OCI-LY7 (cell line): ENCODE data around the gene EEF1E1. TPM values are rescaled to one million over a fixed set of nuclear protein-coding genes. Genes with fewer than 3 reads are reported as not detected.

Experiments
- BruUV-seq: library from RNA; stranded (reverse); fragments of 400-500 nt; replicated peaks from 2 replicates; lab custom pipeline; 2021; lab: Mats Ljungman, UMichigan
- CTCF ChIA-PET: fragments of 300-600 bp; sonication (Branson Sonifier 250); formaldehyde crosslinking; loops from one replicate; lab custom pipeline; 2022; ENCODE audit warnings: antibody characterized with exemption; ENCODE audit not compliant: unreplicated experiment; lab: Charles Lee
- POLR2A ChIA-PET: fragments of 300-600 bp; sonication (Branson Sonifier 250); formaldehyde crosslinking; loops from one replicate; lab custom pipeline; 2022; ENCODE audit warnings: antibody characterized with exemption; lab: Charles Lee
- DNase-seq: peaks from one replicate; pipeline ENCODE4 v3.0.0-alpha.2; 2015; ENCODE audit warnings: low spot score
- H2AFZ ChIP-seq: fragments of 200-600 bp; sonication (generic), shearing (Covaris generic); 2 replicates; pipeline ENCODE4 v1.6.1; 2014; ENCODE audit warnings: mild to moderate bottlenecking, antibody characterized with exemption, low read length, moderate library complexity
- H3K27ac ChIP-seq: fragments of 200-600 bp; sonication (generic); 2 replicates; pipeline ENCODE4 v1.5.1; 2014; ENCODE audit warnings: mixed run types, low read depth, mild to moderate bottlenecking, moderate library complexity, low read length, inconsistent platforms; ENCODE audit not compliant: poor library complexity, severe bottlenecking
- H3K36me3 ChIP-seq: fragments of 200-600 bp; sonication (generic); 2 replicates; pipeline ENCODE4 v1.6.1; 2014; ENCODE audit warnings: mild to moderate bottlenecking, antibody characterized with exemption, low read length, moderate library complexity, mixed read lengths; ENCODE audit not compliant: insufficient read depth
- H3K4me1 ChIP-seq: fragments of 200-600 bp; sonication (generic); 2 replicates; pipeline ENCODE4 v1.5.1; 2014; ENCODE audit warnings: mild to moderate bottlenecking, low read length; ENCODE audit not compliant: insufficient read depth, poor library complexity, severe bottlenecking
- H3K4me2 ChIP-seq: fragments of 200-600 bp; sonication (generic); 2 replicates; pipeline ENCODE4 v1.6.1; 2014; ENCODE audit warnings: mild to moderate bottlenecking, low read length
- H3K4me3 ChIP-seq: fragments of 200-600 bp; sonication (generic); 2 replicates; pipeline ENCODE4 v1.5.1; 2014; ENCODE audit warnings: mild to moderate bottlenecking, low read depth, low read length; ENCODE audit not compliant: poor library complexity, severe bottlenecking
- H3K79me2 ChIP-seq: fragments of 200-600 bp; sonication (generic); 2 replicates; pipeline ENCODE4 v1.6.1; 2016; ENCODE audit warnings: low read depth, mild to moderate bottlenecking, low read length, moderate library complexity, mixed read lengths; ENCODE audit not compliant: insufficient read depth
- H3K9me2 ChIP-seq: fragments of 200-600 bp; sonication (generic); 2 replicates; pipeline ENCODE4 v1.6.1; 2016; ENCODE audit warnings: mild to moderate bottlenecking, low read length, mixed read lengths; ENCODE audit not compliant: insufficient read depth
- H3K9me3 ChIP-seq: fragments of 200-600 bp; sonication (generic); 2 replicates; pipeline ENCODE4 v1.6.1; 2014; ENCODE audit warnings: mild to moderate bottlenecking, mixed run types, low read length, mixed read lengths
- H4K20me1 ChIP-seq: fragments of 200-600 bp; sonication (generic); 2 replicates; pipeline ENCODE4 v1.6.1; 2014; ENCODE audit warnings: mild to moderate bottlenecking, antibody characterized with exemption, low read length, moderate library complexity, mixed read lengths; ENCODE audit not compliant: insufficient read depth
- EZH2phosphoT487 ChIP-seq: fragments of 200-600 bp; sonication (generic); IDR thresholded peaks from 2 replicates; pipeline ENCODE4 v1.6.1; 2018; ENCODE audit warnings: low read depth, borderline replicate concordance, mild to moderate bottlenecking, mixed run types, antibody characterized with exemption, low read length, moderate library complexity, mixed read lengths
- intact Hi-C: fragments of 100-400 bp; cut with micrococcal nuclease; formaldehyde crosslinking; loops from one replicate; pipeline ENCODE4 v1.10.0; 2022; ENCODE audit not compliant: unreplicated experiment
- total RNA-seq, 2 experiments: library from RNA; depleted of rRNA in 1 of 2; stranded (reverse); fragments of >200 nt in 1 of 2; shearing (Covaris generic) in 1 of 2; gene quantifications; 2 replicates each; pipeline ENCODE4 v1.2.3, GENCODE V29; 2014 to 2022
- TF ChIP-seq, protein P1 (sequence below): fragments of 200-600 bp; sonication (generic); conservative IDR thresholded peaks from 2 replicates; pipeline ENCODE4 v1.5.1; 2014; ENCODE audit warnings: mild to moderate bottlenecking, antibody characterized with exemption, low read length, moderate library complexity, mixed read lengths

EEF1E1 gene
- total RNA-seq, 2 experiments from 2014 or later: 68.0 to 70.9 TPM

DNA sequence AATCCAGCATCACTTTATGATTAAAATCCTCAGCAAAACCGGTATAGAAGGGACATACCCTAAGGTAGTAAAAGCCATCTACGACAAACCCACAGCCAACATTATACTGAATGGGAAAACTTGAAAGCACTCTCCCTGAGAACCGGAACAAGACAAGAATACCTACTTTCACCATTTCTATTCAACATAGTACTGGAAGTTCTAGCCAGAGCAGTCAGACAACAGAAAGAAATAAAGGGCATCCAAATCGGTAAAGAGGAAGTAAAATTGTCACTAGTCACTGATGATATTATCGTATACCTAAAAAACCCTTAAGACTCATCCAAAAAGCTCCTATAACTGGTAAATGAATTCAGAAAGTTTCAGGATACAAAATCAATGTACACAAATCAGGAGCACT lies 71.4 kb downstream of the EEF1E1 start:
- H3K9me2 ChIP-seq: no peaks in the 10 kb centered on the region
- CTCF ChIA-PET: no interaction called here
- BruUV-seq: no TSS peak
- intact Hi-C loops: no loop called here
- H4K20me1 ChIP-seq: no peaks in the 10 kb centered on the region
- peaks cover 47% of the 10 kb centered on the region for H3K79me2 ChIP-seq
- H3K4me1 ChIP-seq: peaks cover 3% of the 10 kb centered on the region
- POLR2A ChIA-PET: interaction anchor here (0.6 to 1.2 kb wide), 4 partner anchors 8 to 154 kb away, joined by 3 to 4 read pairs (median 3); no protein-coding TSS in a partner anchor
- no peak overlapping the region for H2AFZ ChIP-seq
- H3K27ac ChIP-seq: no peak overlapping the region
- no peak overlapping the region for H3K4me3 ChIP-seq
- no peak for TF ChIP-seq EZH2phosphoT487
- TF ChIP-seq, protein P1, sequence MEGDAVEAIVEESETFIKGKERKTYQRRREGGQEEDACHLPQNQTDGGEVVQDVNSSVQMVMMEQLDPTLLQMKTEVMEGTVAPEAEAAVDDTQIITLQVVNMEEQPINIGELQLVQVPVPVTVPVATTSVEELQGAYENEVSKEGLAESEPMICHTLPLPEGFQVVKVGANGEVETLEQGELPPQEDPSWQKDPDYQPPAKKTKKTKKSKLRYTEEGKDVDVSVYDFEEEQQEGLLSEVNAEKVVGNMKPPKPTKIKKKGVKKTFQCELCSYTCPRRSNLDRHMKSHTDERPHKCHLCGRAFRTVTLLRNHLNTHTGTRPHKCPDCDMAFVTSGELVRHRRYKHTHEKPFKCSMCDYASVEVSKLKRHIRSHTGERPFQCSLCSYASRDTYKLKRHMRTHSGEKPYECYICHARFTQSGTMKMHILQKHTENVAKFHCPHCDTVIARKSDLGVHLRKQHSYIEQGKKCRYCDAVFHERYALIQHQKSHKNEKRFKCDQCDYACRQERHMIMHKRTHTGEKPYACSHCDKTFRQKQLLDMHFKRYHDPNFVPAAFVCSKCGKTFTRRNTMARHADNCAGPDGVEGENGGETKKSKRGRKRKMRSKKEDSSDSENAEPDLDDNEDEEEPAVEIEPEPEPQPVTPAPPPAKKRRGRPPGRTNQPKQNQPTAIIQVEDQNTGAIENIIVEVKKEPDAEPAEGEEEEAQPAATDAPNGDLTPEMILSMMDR: no peak
- DNase-seq: no peak
- H3K9me3 ChIP-seq: peaks cover 10% of the 10 kb centered on the region; the same call in 1 of the 2 replicates
- H3K36me3 ChIP-seq: peaks cover 21% of the 10 kb centered on the region
- H3K4me2 ChIP-seq: no peak overlapping the region

Other genes starting within 250 kb of the EEF1E1 start
- 280 and 319 TPM in 2 replicates for gene TXNDC5, start 191.8 kb downstream of the EEF1E1 start, total RNA-seq (2014; rRNA removed; shearing (Covaris generic))
- 312 and 363 TPM in 2 replicates for gene TXNDC5, start 191.8 kb downstream of the EEF1E1 start, total RNA-seq (2022)
- gene BLOC1S5, start 38.2 kb downstream of the EEF1E1 start, total RNA-seq (2014; rRNA removed; shearing (Covaris generic)): 22.6 and 30.0 TPM in 2 replicates
- gene BLOC1S5, start 38.2 kb downstream of the EEF1E1 start, total RNA-seq (2022): 25.7 and 30.7 TPM in 2 replicates